CD14-positive monocyte (primary cell): ENCODE data around the gene RGS7. TPM values are rescaled to one million over a fixed set of nuclear protein-coding genes. Genes with fewer than 3 reads are reported as not detected.

Experiments used
- DNase-seq, 3 donors: peaks; one replicate each; pipeline ENCODE4 v3.0.0-alpha.2; 2011 to 2022
- H2AFZ ChIP-seq: 2 replicates; pipeline ENCODE4 v1.6.0; 2012; ENCODE audit warnings: mild to moderate bottlenecking, low read depth, low read length, inconsistent platforms; ENCODE audit not compliant: insufficient read depth, poor library complexity, severe bottlenecking
- H3K27ac ChIP-seq, 2 donors: 1 replicate in 1 of 2; 2 replicates in 1 of 2; pipeline ENCODE4 v1.5.1; 2012 to 2013; ENCODE audit warnings: low read length in 2 of 2, control low read depth in 1 of 2, inconsistent platforms in 1 of 2, low read depth in 1 of 2, mild to moderate bottlenecking in 1 of 2
- H3K27me3 ChIP-seq, 2 donors: one replicate each; pipeline versions ENCODE4 v1.6.0 to v1.6.1; 2011 to 2013; ENCODE audit warnings: low read length in 2 of 2; ENCODE audit not compliant: control insufficient read depth in 2 of 2, insufficient read depth in 2 of 2
- H3K36me3 ChIP-seq, 2 donors: replicated peaks in 1 of 2; 1 replicate in 1 of 2; 2 replicates in 1 of 2; pipeline versions ENCODE4 v1.5.1 to v1.6.1; 2012 to 2013; ENCODE audit warnings: low read length in 2 of 2, control low read depth in 1 of 2, inconsistent platforms in 1 of 2, mild to moderate bottlenecking in 1 of 2; ENCODE audit not compliant: insufficient read depth in 2 of 2, control insufficient read depth in 1 of 2
- H3K4me1 ChIP-seq, 2 donors: 1 replicate in 1 of 2; 2 replicates in 1 of 2; pipeline versions ENCODE4 v1.5.1 to v1.6.1; 2012 to 2013; ENCODE audit warnings: low read length in 2 of 2, control low read depth in 1 of 2, inconsistent platforms in 1 of 2, mild to moderate bottlenecking in 1 of 2, moderate library complexity in 1 of 2; ENCODE audit not compliant: insufficient read depth in 2 of 2, control insufficient read depth in 1 of 2
- H3K4me2 ChIP-seq: replicated peaks from 2 replicates; pipeline ENCODE3; 2012; ENCODE audit warnings: low read length, moderate library complexity, mild to moderate bottlenecking; ENCODE audit not compliant: poor library complexity, severe bottlenecking; ENCODE audit errors: extremely low read depth
- H3K4me3 ChIP-seq, 3 experiments: fragments of 200-600 bp in 1 of 3; sonication (generic) in 1 of 3; replicated peaks in 1 of 3; 1 replicate in 2 of 3; 2 replicates in 1 of 3; pipeline ENCODE4 v1.5.1; 2011 to 2013; ENCODE audit warnings: low read length in 3 of 3, mild to moderate bottlenecking in 3 of 3, control low read depth in 2 of 3, low read depth in 2 of 3, inconsistent platforms in 1 of 3, moderate library complexity in 1 of 3
- H3K79me2 ChIP-seq: 2 replicates; pipeline ENCODE4 v1.6.0; 2012; ENCODE audit warnings: mild to moderate bottlenecking, control low read depth, inconsistent platforms, low read length, moderate library complexity; ENCODE audit not compliant: insufficient read depth
- H3K9ac ChIP-seq: 2 replicates; pipeline ENCODE4 v1.6.0; 2017; ENCODE audit warnings: low read length, mild to moderate bottlenecking; ENCODE audit not compliant: insufficient read depth, poor library complexity, severe bottlenecking
- H3K9me3 ChIP-seq, 2 donors: replicated peaks in 1 of 2; 1 replicate in 1 of 2; 2 replicates in 1 of 2; pipeline versions ENCODE4 v1.5.1 to v1.6.1; 2012 to 2013; ENCODE audit warnings: low read length in 2 of 2, control low read depth in 1 of 2; ENCODE audit not compliant: control insufficient read depth in 1 of 2, insufficient read depth in 1 of 2
- H4K20me1 ChIP-seq: 2 replicates; pipeline ENCODE4 v1.6.0; 2012; ENCODE audit warnings: mild to moderate bottlenecking, low read length, control low read depth, moderate library complexity; ENCODE audit not compliant: insufficient read depth
- H3K27ac Mint-ChIP-seq, 7 donors: one replicate each; pipeline ENCODE4 v1.8.0; 2020; ENCODE audit warnings: mild to moderate bottlenecking in 7 of 7, mixed read lengths in 7 of 7, moderate library complexity in 6 of 7, inconsistent platforms in 2 of 7
- H3K27me3 Mint-ChIP-seq, 3 donors: one replicate each; pipeline ENCODE4 v1.8.0; 2021 to 2022; ENCODE audit warnings: low read depth in 3 of 3, mild to moderate bottlenecking in 3 of 3, mixed read lengths in 3 of 3, moderate library complexity in 3 of 3, inconsistent platforms in 1 of 3
- H3K36me3 Mint-ChIP-seq, 2 donors: one replicate each; pipeline ENCODE4 v1.8.0; 2020; ENCODE audit warnings: mixed read lengths in 2 of 2, inconsistent platforms in 1 of 2, mild to moderate bottlenecking in 1 of 2
- H3K4me1 Mint-ChIP-seq: one replicate; pipeline ENCODE4 v1.8.0; 2020; ENCODE audit warnings: mild to moderate bottlenecking, mixed read lengths
- H3K4me3 Mint-ChIP-seq, 2 donors: one replicate each; pipeline ENCODE4 v1.8.0; 2020; ENCODE audit warnings: mild to moderate bottlenecking in 2 of 2, mixed read lengths in 2 of 2, moderate library complexity in 1 of 2
- H3K9me3 Mint-ChIP-seq, 7 donors: one replicate each; pipeline ENCODE4 v1.8.0; 2020 to 2022; ENCODE audit warnings: mixed read lengths in 7 of 7, mild to moderate bottlenecking in 6 of 7, moderate library complexity in 6 of 7, inconsistent platforms in 2 of 7
- WGBS: methylation state at CpG from one replicate; pipeline ENCODE4 v1.1.5; 2013; ENCODE audit warnings: missing lambda C conversion rate; ENCODE audit not compliant: insufficient coverage; 5-methylcytosine and 5-hydroxymethylcytosine counted together
- intact Hi-C, 2 donors: fragments of 100-400 bp; cut with micrococcal nuclease; formaldehyde crosslinking; loops; one replicate each; pipeline versions ENCODE4 v1.15.0 to v1.15.1; 2023
- polyA plus RNA-seq, 3 donors: library from polyadenylated mRNA; depleted of rRNA in 1 of 3; unstranded in 2 of 3; stranded (reverse) in 1 of 3; fragments of 300-500 nt in 2 of 3; fragments of >200 nt in 1 of 3; fragmentation: Illumina TruSeq in 2 of 3; gene quantifications; 1 replicate in 2 of 3; 2 replicates in 1 of 3; pipeline ENCODE4 v1.2.3, GENCODE V29; 2012 to 2021
- TF ChIP-seq, protein P1 (sequence below): fragments of 200-600 bp; IDR thresholded peaks from one replicate; pipeline ENCODE4 v1.8.0; 2022; ENCODE audit warnings: antibody characterized with exemption, mild to moderate bottlenecking

The RGS7 gene
- polyA plus RNA-seq, 3 donors: not detected

DNA sequence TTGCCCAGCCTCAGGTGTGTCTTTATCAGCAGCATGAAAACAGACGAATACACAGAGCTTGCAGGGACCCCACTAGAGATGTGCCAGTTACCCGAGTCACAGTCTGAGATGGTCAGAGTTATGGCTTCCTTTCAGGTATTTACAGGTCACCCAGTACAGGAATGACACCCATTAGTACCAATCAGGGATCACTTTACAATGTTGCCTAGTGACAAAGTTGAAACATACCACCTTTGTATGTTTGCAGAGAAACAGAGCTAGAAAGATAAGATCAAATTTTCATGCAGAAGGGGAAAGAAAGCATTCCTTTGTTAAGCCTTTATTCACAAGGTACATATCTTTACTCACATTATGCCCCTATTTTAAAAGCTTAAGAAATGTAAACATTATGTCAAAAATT, 137.6 kb downstream of the RGS7 start:
- Histone ChIP-seq H4K20me1 (no peaks in the 10 kb centered on the region), H3K9ac (no peak overlapping the region), H3K4me3 (no peak overlapping the region), H3K27me3 (no peaks in the 10 kb centered on the region), H3K9me3 (peaks cover 7 to 12% of the 10 kb centered on the region in 2 donors), H3K79me2 (no peaks in the 10 kb centered on the region), H3K4me1 (no peaks in the 10 kb centered on the region), H3K4me2 (no peak overlapping the region), H2AFZ (no peak overlapping the region), H3K27ac (no peak overlapping the region), H3K36me3 (no peaks in the 10 kb centered on the region)
- no peaks in the 10 kb centered on the region for H3K4me1 Mint-ChIP-seq
- intact Hi-C loops: no loop called here
- TF ChIP-seq, protein P1, sequence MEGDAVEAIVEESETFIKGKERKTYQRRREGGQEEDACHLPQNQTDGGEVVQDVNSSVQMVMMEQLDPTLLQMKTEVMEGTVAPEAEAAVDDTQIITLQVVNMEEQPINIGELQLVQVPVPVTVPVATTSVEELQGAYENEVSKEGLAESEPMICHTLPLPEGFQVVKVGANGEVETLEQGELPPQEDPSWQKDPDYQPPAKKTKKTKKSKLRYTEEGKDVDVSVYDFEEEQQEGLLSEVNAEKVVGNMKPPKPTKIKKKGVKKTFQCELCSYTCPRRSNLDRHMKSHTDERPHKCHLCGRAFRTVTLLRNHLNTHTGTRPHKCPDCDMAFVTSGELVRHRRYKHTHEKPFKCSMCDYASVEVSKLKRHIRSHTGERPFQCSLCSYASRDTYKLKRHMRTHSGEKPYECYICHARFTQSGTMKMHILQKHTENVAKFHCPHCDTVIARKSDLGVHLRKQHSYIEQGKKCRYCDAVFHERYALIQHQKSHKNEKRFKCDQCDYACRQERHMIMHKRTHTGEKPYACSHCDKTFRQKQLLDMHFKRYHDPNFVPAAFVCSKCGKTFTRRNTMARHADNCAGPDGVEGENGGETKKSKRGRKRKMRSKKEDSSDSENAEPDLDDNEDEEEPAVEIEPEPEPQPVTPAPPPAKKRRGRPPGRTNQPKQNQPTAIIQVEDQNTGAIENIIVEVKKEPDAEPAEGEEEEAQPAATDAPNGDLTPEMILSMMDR: no peak
- no CpG with 5 or more reads among the region's 2 CpGs for WGBS
- no peak overlapping the region for H3K27ac Mint-ChIP-seq
- no peaks in the 10 kb centered on the region for H3K27me3 Mint-ChIP-seq
- no peak for DNase-seq
- H3K36me3 Mint-ChIP-seq: no peaks in the 10 kb centered on the region
- H3K9me3 Mint-ChIP-seq: peaks cover 3 to 20% (median 11%) of the 10 kb centered on the region in 7 donors
- H3K4me3 Mint-ChIP-seq: no peak overlapping the region

DNA sequence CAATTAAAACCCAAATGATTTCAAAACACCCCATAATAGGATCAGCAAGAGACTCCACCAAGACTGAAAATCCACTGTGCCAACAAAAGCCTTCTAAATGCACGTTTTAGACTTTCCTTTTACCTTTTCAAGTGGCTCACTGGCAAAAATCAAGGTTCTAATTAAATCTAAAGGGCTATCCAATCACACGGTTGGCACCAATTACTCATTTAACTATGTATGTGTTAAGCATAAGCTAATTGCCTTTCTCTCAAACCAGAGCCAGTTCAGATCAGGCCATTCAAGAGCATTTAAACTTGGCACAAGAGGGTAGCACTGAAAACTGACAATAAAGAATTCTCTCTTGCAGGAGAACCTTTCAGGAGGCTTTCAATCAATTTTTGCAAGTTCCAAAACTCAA, 139.5 kb downstream of the RGS7 start:
- intact Hi-C loops: no loop called here
- no peak overlapping the region for H3K4me3 ChIP-seq
- no peak overlapping the region for H3K27ac Mint-ChIP-seq

More for the DNA sequence above, 139.5 kb downstream of the RGS7 start:
- H3K79me2 ChIP-seq: no peaks in the 10 kb centered on the region
- H3K4me1 ChIP-seq: no peaks in the 10 kb centered on the region
- H3K4me2 ChIP-seq: no peak overlapping the region
- H3K27me3 Mint-ChIP-seq: no peaks in the 10 kb centered on the region
- H3K9ac ChIP-seq: no peak overlapping the region
- H3K27me3 ChIP-seq: no peaks in the 10 kb centered on the region
- no peaks in the 10 kb centered on the region for H3K36me3 ChIP-seq
- DNase-seq: no peak
- peaks cover 0 to 12% of the 10 kb centered on the region in 2 donors for H3K9me3 ChIP-seq
- 0% methylated on average over 1 of the region's 2 CpGs for WGBS
- TF ChIP-seq, protein P1: no peak
- H4K20me1 ChIP-seq: no peaks in the 10 kb centered on the region
- H2AFZ ChIP-seq: no peak overlapping the region
- no peak overlapping the region for H3K4me3 Mint-ChIP-seq
- H3K36me3 Mint-ChIP-seq: no peaks in the 10 kb centered on the region
- H3K9me3 Mint-ChIP-seq: peaks cover 3 to 15% (median 10%) of the 10 kb centered on the region in 7 donors
- H3K4me1 Mint-ChIP-seq: no peaks in the 10 kb centered on the region
- H3K27ac ChIP-seq: no peak overlapping the region
